ENCODE results near the gene USB1.

USB1 gene

DNA sequence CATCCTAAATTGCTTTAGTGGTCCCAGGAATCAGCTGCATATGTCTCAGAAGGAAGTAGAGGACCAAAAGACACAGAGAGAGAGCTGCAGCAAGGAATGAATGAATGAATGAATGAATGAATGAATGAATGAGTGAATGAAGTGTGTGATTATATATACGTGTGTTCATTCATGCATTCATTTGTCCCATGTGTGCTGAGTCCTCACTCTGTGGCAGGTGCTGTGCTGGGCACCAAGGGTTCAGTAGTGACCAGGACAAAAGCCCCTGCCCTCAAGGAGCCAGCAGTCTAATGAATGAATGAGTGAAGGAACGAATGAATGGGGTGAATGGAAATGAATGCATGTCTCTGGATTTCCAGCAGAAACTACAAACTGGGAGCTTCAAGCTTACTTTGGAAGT lies 39.7 kb upstream of the USB1 start:
- Histone ChIP-seq H3K27ac (ENCODE audit: extremely low read depth, low read depth, low read length) (no peak overlapping the region), H3K4me1 (ENCODE audit: control insufficient read depth, insufficient read depth, low read length) (no peaks in the 10 kb centered on the region), H3K36me3 (ENCODE audit: control insufficient read depth in 2 of 2, insufficient read depth in 1 of 2, low read length in 2 of 2) (no peaks in the 10 kb centered on the region), H3K4me3 (ENCODE audit: low read depth, low read length) (no peak overlapping the region), H3K9me3 (ENCODE audit: control insufficient read depth, insufficient read depth, low read depth, low read length) (no peaks in the 10 kb centered on the region)
- ChIA-PET CTCF (no interaction called here), POLR2A (interaction anchor here (1.4 kb wide), 1 partner anchor 30 kb away, joined by 3 read pairs; no protein-coding TSS in a partner anchor)
- TF ChIP-seq KLF8 (tag by site-specific recombination; IDR thresholded peaks at IDR 0.05) (no peak), ZNF24 (tag by site-specific recombination; IDR thresholded peaks at IDR 0.05) (peak; percentile 83)

DNA sequence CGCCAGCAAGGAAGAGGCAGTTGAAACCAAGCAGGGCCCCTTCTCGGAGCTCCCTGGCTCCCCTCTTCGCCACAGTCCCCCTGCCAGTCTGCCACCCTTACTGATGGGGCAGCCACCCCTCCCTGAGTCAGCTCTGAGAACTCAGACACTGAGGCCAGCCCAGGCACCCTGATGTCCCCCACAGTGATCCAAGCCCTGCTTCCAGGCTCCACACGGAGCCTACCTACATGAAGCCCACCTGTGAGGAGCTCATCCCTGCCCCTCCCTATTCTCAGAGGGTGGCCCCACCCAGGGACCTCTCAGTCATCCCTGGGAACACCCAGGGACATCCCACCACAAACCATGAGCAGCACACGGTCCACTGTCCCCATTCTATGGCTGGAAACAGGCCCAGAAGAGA lies 39.2 kb upstream of the USB1 start:
- CTCF ChIA-PET: interaction anchor here (0.5 kb wide), 1 partner anchor 49 kb away, joined by 3 read pairs; no protein-coding TSS in a partner anchor
- TF ChIP-seq, protein P1, sequence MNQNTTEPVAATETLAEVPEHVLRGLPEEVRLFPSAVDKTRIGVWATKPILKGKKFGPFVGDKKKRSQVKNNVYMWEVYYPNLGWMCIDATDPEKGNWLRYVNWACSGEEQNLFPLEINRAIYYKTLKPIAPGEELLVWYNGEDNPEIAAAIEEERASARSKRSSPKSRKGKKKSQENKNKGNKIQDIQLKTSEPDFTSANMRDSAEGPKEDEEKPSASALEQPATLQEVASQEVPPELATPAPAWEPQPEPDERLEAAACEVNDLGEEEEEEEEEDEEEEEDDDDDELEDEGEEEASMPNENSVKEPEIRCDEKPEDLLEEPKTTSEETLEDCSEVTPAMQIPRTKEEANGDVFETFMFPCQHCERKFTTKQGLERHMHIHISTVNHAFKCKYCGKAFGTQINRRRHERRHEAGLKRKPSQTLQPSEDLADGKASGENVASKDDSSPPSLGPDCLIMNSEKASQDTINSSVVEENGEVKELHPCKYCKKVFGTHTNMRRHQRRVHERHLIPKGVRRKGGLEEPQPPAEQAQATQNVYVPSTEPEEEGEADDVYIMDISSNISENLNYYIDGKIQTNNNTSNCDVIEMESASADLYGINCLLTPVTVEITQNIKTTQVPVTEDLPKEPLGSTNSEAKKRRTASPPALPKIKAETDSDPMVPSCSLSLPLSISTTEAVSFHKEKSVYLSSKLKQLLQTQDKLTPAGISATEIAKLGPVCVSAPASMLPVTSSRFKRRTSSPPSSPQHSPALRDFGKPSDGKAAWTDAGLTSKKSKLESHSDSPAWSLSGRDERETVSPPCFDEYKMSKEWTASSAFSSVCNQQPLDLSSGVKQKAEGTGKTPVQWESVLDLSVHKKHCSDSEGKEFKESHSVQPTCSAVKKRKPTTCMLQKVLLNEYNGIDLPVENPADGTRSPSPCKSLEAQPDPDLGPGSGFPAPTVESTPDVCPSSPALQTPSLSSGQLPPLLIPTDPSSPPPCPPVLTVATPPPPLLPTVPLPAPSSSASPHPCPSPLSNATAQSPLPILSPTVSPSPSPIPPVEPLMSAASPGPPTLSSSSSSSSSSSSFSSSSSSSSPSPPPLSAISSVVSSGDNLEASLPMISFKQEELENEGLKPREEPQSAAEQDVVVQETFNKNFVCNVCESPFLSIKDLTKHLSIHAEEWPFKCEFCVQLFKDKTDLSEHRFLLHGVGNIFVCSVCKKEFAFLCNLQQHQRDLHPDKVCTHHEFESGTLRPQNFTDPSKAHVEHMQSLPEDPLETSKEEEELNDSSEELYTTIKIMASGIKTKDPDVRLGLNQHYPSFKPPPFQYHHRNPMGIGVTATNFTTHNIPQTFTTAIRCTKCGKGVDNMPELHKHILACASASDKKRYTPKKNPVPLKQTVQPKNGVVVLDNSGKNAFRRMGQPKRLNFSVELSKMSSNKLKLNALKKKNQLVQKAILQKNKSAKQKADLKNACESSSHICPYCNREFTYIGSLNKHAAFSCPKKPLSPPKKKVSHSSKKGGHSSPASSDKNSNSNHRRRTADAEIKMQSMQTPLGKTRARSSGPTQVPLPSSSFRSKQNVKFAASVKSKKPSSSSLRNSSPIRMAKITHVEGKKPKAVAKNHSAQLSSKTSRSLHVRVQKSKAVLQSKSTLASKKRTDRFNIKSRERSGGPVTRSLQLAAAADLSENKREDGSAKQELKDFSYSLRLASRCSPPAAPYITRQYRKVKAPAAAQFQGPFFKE (tag by site-specific recombination; IDR thresholded peaks at IDR 0.05; ENCODE audit: borderline replicate concordance): no peak
- no peak for TF ChIP-seq SCRT1 (tag by site-specific recombination; IDR thresholded peaks at IDR 0.05; ENCODE audit: borderline replicate concordance)
- TF ChIP-seq ZNF391 (tag by site-specific recombination; IDR thresholded peaks at IDR 0.05; ENCODE audit: borderline replicate concordance, low read depth): no peak
- no peak for TF ChIP-seq ZNF596 (tag by site-specific recombination; IDR thresholded peaks at IDR 0.05)
- TF ChIP-seq KLF7 (tag by site-specific recombination; IDR thresholded peaks at IDR 0.05; ENCODE audit: borderline replicate concordance): no peak
- no peak for TF ChIP-seq ZNF548 (tag by site-specific recombination; IDR thresholded peaks at IDR 0.05)
- TF ChIP-seq ZNF558 (tag by site-specific recombination; IDR thresholded peaks at IDR 0.05): no peak
- TF ChIP-seq ZNF529 (tag by site-specific recombination; IDR thresholded peaks at IDR 0.05; ENCODE audit: insufficient replicate concordance): no peak

GRCh38 chr16:57962756-57963155 lies 38.5 kb upstream of the USB1 start:
- H3K27ac ChIP-seq (ENCODE audit: extremely low read depth, low read depth, low read length): no peak overlapping the region
- no peak for TF ChIP-seq ZNF549 (tag by site-specific recombination; IDR thresholded peaks at IDR 0.05)
- TF ChIP-seq, protein P2, sequence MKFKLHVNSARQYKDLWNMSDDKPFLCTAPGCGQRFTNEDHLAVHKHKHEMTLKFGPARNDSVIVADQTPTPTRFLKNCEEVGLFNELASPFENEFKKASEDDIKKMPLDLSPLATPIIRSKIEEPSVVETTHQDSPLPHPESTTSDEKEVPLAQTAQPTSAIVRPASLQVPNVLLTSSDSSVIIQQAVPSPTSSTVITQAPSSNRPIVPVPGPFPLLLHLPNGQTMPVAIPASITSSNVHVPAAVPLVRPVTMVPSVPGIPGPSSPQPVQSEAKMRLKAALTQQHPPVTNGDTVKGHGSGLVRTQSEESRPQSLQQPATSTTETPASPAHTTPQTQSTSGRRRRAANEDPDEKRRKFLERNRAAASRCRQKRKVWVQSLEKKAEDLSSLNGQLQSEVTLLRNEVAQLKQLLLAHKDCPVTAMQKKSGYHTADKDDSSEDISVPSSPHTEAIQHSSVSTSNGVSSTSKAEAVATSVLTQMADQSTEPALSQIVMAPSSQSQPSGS (tag by site-specific recombination; IDR thresholded peaks at IDR 0.05; ENCODE audit: low read depth): no peak
- TF ChIP-seq REPIN1 (tag by site-specific recombination; IDR thresholded peaks at IDR 0.05; ENCODE audit: low read depth): no peak
- no peak for TF ChIP-seq ZNF114 (tag by site-specific recombination; IDR thresholded peaks at IDR 0.05)
- TF ChIP-seq IKZF3 (tag by site-specific recombination; IDR thresholded peaks at IDR 0.05): no peak
- TF ChIP-seq, protein P3, sequence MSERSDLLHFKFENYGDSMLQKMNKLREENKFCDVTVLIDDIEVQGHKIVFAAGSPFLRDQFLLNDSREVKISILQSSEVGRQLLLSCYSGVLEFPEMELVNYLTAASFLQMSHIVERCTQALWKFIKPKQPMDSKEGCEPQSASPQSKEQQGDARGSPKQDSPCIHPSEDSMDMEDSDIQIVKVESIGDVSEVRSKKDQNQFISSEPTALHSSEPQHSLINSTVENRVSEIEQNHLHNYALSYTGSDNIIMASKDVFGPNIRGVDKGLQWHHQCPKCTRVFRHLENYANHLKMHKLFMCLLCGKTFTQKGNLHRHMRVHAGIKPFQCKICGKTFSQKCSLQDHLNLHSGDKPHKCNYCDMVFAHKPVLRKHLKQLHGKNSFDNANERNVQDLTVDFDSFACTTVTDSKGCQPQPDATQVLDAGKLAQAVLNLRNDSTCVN (tag by site-specific recombination; optimal IDR thresholded peaks at IDR 0.05): no peak
- no peak for TF ChIP-seq ZNF174 (tag by site-specific recombination; IDR thresholded peaks at IDR 0.05)
- no peak for TF ChIP-seq HOXA7 (CRISPR knock-in tag; IDR thresholded peaks at IDR 0.05; ENCODE audit: borderline replicate concordance)
- no peak for TF ChIP-seq ZNF175 (tag by site-specific recombination; IDR thresholded peaks at IDR 0.05)
- TF ChIP-seq, protein P4, sequence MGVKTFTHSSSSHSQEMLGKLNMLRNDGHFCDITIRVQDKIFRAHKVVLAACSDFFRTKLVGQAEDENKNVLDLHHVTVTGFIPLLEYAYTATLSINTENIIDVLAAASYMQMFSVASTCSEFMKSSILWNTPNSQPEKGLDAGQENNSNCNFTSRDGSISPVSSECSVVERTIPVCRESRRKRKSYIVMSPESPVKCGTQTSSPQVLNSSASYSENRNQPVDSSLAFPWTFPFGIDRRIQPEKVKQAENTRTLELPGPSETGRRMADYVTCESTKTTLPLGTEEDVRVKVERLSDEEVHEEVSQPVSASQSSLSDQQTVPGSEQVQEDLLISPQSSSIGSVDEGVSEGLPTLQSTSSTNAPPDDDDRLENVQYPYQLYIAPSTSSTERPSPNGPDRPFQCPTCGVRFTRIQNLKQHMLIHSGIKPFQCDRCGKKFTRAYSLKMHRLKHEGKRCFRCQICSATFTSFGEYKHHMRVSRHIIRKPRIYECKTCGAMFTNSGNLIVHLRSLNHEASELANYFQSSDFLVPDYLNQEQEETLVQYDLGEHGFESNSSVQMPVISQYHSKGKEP (tag by site-specific recombination; IDR thresholded peaks at IDR 0.05): no peak
- TF ChIP-seq ZNF140 (tag by site-specific recombination; IDR thresholded peaks at IDR 0.05): no peak
- no peaks in the 10 kb centered on the region for H3K9me3 ChIP-seq (ENCODE audit: control insufficient read depth, insufficient read depth, low read depth, low read length)
- ChIA-PET POLR2A (interaction anchor here (1.4 kb wide), 1 partner anchor 31 kb away, joined by 3 read pairs; no protein-coding TSS in a partner anchor), CTCF (no interaction called here)
- H3K4me1 ChIP-seq (ENCODE audit: control insufficient read depth, insufficient read depth, low read length): no peaks in the 10 kb centered on the region
- no peaks in the 10 kb centered on the region for H3K36me3 ChIP-seq (ENCODE audit: control insufficient read depth in 2 of 2, insufficient read depth in 1 of 2, low read length in 2 of 2)
- no peak overlapping the region for H3K4me3 ChIP-seq (ENCODE audit: low read depth, low read length)

More for the DNA sequence above, 39.2 kb upstream of the USB1 start:
- Histone ChIP-seq H3K9me3 (ENCODE audit: control insufficient read depth, insufficient read depth, low read depth, low read length) (no peaks in the 10 kb centered on the region), H3K36me3 (ENCODE audit: control insufficient read depth in 2 of 2, insufficient read depth in 1 of 2, low read length in 2 of 2) (no peaks in the 10 kb centered on the region), H3K4me1 (ENCODE audit: control insufficient read depth, insufficient read depth, low read length) (no peaks in the 10 kb centered on the region), H3K27ac (ENCODE audit: extremely low read depth, low read depth, low read length) (no peak overlapping the region), H3K4me3 (ENCODE audit: low read depth, low read length) (no peak overlapping the region)
- POLR2A ChIA-PET: interaction anchor here (1.4 kb wide), 1 partner anchor 30 kb away, joined by 3 read pairs; no protein-coding TSS in a partner anchor

Data from HEK293 (cell line).